ENCODE data around the gene NECTIN2.
"Not testable (repeated sequence)": the region's sequence is repeated elsewhere in the genome, so short reads cannot be mapped to it uniquely, and the experiment has no call there.

Gene NECTIN2

GRCh38 chr19:44924243-44924725, 78.2 kb downstream of the NECTIN2 start:
- Histone ChIP-seq H3K4me1 (ENCODE audit: insufficient read depth, low read length, severe bottlenecking) (no peaks in the 10 kb centered on the region), H3K9me3 (ENCODE audit: low read length) (no peaks in the 10 kb centered on the region), H2AFZ (ENCODE audit: low read length) (no peak overlapping the region), H3K36me3 (ENCODE audit: insufficient read depth, low read length) (no peaks in the 10 kb centered on the region; the same call in 1 of the 2 replicates), H3K9ac (ENCODE audit: low read length) (no peak overlapping the region), H3K4me2 (ENCODE audit: low read length) (no peak overlapping the region), H3K27ac (ENCODE audit: low read depth, low read length, poor library complexity, severe bottlenecking) (no peak overlapping the region), H4K20me1 (ENCODE audit: insufficient read depth, low read length) (no peaks in the 10 kb centered on the region), H3K79me2 (ENCODE audit: insufficient read depth, low read length) (no peaks in the 10 kb centered on the region), H3K9me2 (ENCODE audit: low read depth, low read length) (no peaks in the 10 kb centered on the region), H3K4me3 (ENCODE audit: low read depth, low read length, poor library complexity, severe bottlenecking) (no peak overlapping the region), H3K27me3 (ENCODE audit: insufficient read depth, low read length) (peaks cover 3% of the 10 kb centered on the region; the same call in 1 of the 2 replicates), H3F3A (ENCODE audit: insufficient read depth, low read length) (no peaks in the 10 kb centered on the region)
- no peak for TF ChIP-seq EZH2 (IDR thresholded peaks at IDR 0.05; ENCODE audit: borderline replicate concordance, low read length)
- TF ChIP-seq, protein P1, sequence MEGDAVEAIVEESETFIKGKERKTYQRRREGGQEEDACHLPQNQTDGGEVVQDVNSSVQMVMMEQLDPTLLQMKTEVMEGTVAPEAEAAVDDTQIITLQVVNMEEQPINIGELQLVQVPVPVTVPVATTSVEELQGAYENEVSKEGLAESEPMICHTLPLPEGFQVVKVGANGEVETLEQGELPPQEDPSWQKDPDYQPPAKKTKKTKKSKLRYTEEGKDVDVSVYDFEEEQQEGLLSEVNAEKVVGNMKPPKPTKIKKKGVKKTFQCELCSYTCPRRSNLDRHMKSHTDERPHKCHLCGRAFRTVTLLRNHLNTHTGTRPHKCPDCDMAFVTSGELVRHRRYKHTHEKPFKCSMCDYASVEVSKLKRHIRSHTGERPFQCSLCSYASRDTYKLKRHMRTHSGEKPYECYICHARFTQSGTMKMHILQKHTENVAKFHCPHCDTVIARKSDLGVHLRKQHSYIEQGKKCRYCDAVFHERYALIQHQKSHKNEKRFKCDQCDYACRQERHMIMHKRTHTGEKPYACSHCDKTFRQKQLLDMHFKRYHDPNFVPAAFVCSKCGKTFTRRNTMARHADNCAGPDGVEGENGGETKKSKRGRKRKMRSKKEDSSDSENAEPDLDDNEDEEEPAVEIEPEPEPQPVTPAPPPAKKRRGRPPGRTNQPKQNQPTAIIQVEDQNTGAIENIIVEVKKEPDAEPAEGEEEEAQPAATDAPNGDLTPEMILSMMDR (IDR thresholded peaks at IDR 0.05; ENCODE audit: low read length), result no peak

GRCh38 chr19:44925114-44925891, 79.2 kb downstream of the NECTIN2 start:
- peaks cover 3% of the 10 kb centered on the region; the same call in 1 of the 2 replicates for H3K27me3 ChIP-seq (ENCODE audit: insufficient read depth, low read length)
- H3K79me2 ChIP-seq (ENCODE audit: insufficient read depth, low read length), result no peaks in the 10 kb centered on the region
- H3K4me1 ChIP-seq (ENCODE audit: insufficient read depth, low read length, severe bottlenecking), result no peaks in the 10 kb centered on the region
- no peaks in the 10 kb centered on the region for H3K36me3 ChIP-seq (ENCODE audit: insufficient read depth, low read length)
- no peaks in the 10 kb centered on the region for H4K20me1 ChIP-seq (ENCODE audit: insufficient read depth, low read length)
- no peaks in the 10 kb centered on the region for H3K9me3 ChIP-seq (ENCODE audit: low read length)
- H2AFZ ChIP-seq (ENCODE audit: low read length), result no peak overlapping the region
- H3K9ac ChIP-seq (ENCODE audit: low read length), result no peak overlapping the region
- H3K4me2 ChIP-seq (ENCODE audit: low read length), result no peak overlapping the region
- no peak overlapping the region for H3K27ac ChIP-seq (ENCODE audit: low read depth, low read length, poor library complexity, severe bottlenecking)
- no peaks in the 10 kb centered on the region for H3K9me2 ChIP-seq (ENCODE audit: low read depth, low read length)
- H3K4me3 ChIP-seq (ENCODE audit: low read depth, low read length, poor library complexity, severe bottlenecking), result no peak overlapping the region
- TF ChIP-seq EZH2 (IDR thresholded peaks at IDR 0.05; ENCODE audit: borderline replicate concordance, low read length), result no peak
- TF ChIP-seq, protein P1 (IDR thresholded peaks at IDR 0.05; ENCODE audit: low read length), result no peak
- no peaks in the 10 kb centered on the region for H3F3A ChIP-seq (ENCODE audit: insufficient read depth, low read length)

- not testable (repeated sequence) for H3K4me3 ChIP-seq (ENCODE audit: low read depth, low read length, poor library complexity, severe bottlenecking); H3K9me3 ChIP-seq (ENCODE audit: low read length); H4K20me1 ChIP-seq (ENCODE audit: insufficient read depth, low read length); H3K36me3 ChIP-seq (ENCODE audit: insufficient read depth, low read length); H3K4me1 ChIP-seq (ENCODE audit: insufficient read depth, low read length, severe bottlenecking); H3F3A ChIP-seq (ENCODE audit: insufficient read depth, low read length); H3K9me2 ChIP-seq (ENCODE audit: low read depth, low read length); H3K27ac ChIP-seq (ENCODE audit: low read depth, low read length, poor library complexity, severe bottlenecking); H2AFZ ChIP-seq (ENCODE audit: low read length); H3K9ac ChIP-seq (ENCODE audit: low read length); H3K4me2 ChIP-seq (ENCODE audit: low read length); H3K27me3 ChIP-seq (ENCODE audit: insufficient read depth, low read length); H3K79me2 ChIP-seq (ENCODE audit: insufficient read depth, low read length)
Measured at GRCh38 chr19:44926245-44927077, 80.4 kb downstream of the NECTIN2 start.
